NCI-H1048 (cell line): Measurements from ENCODE around the gene RASL12.
"Not testable (repeated sequence)": the region's sequence is repeated elsewhere in the genome, so short reads cannot be mapped to it uniquely, and the experiment has no call there.

Experiments
- DNase-seq: peaks from one replicate; lab custom pipeline; 2025; lab: John Stamatoyannopoulos, UW

RASL12 gene

GRCh38 chr15:65075607-65076395 is 8.0 kb upstream of the RASL12 start:
- not testable (repeated sequence) for DNase-seq

DNA sequence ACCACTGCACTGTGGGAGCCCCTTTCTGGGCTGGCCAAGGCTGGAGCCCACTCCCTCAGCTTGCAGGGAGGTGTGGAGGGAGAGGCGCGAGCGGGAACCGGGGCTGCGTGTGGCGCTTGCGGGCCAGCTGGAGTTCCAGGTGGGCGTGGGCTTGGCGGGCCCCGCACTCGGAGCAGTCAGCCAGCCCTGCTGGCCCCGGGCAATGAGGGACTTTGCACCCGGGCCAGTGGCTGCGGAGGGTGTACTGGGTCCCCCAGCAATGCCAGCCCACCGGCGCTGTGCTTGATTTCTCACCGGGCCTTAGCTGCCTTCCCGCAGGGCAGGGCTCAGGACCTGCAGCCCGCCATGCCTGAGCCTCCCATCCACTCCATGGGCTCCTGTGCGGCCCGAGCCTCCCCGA is 7.2 kb upstream of the RASL12 start:
- DNase-seq = not testable (repeated sequence)

DNA sequence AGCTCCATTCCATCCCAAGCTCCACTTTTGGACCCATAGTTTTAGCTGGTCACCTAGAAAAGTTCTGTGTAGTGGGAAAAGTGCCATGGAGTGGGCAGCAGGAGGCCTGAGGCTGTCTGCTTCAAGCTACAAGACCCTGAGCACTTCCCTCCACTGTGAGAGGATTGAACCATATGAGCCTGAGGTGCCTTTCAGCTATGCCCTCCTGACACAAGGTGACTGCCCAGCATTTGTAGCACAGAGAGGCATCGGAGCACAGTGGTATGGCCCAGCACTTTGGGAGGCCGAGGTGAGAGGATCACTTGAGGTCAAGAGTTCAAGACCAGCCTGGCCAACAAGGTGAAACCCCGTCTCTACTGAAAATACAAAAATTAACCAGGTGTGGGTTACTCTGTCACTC is 4.8 kb upstream of the RASL12 start:
- no peak for DNase-seq

DNA sequence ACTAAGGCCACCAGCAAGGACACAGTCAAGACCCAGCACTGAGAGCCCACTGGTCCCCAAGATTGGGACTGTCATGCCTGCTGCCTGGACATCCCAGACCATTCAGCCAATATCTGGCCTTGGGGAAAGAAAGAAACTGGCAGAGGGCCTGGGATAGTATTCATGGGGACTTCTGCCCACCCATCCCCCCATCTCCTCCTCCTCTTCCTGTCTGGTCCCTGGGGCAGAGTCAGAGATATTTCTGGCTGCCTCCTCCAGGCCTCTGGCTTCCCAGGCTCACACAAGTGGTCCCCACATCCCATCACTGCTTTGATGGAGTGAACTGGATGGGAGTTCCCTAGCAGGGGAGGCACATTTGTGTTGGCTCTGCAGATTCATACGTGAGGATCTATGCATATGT is 4.2 kb upstream of the RASL12 start:
- no peak for DNase-seq

- no peak for DNase-seq
Observed at GRCh38 chr15:65071381-65071811, 3.6 kb upstream of the RASL12 start.

GRCh38 chr15:65069779-65070546 is 2.2 kb upstream of the RASL12 start:
- no peak for DNase-seq

- DNase-seq = no peak
Observed at GRCh38 chr15:65069179-65069578, 1.4 kb upstream of the RASL12 start.

DNA sequence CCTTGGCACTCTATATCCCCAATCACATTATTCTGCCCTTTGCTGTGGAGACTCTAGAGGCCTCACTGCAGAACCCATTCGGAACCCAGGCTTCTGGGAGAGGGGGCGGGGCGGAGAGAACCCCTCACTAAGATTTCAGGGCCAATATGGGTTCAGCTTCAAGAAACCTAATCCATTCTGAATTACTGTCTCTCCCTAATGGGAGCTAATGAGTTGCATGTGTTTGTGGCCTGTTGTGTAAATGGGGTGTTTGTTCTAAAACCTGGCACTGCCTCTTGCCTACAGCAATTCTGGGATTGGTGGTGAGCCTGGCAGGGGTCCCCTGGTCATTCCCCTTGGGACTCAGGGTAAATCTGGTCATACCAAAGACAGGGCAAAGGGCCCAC is 605 bp upstream of the RASL12 start:
- no peak for DNase-seq

GRCh38 chr15:65067317-65067644 is 510 bp downstream of the RASL12 start:
- DNase-seq = no peak

DNA sequence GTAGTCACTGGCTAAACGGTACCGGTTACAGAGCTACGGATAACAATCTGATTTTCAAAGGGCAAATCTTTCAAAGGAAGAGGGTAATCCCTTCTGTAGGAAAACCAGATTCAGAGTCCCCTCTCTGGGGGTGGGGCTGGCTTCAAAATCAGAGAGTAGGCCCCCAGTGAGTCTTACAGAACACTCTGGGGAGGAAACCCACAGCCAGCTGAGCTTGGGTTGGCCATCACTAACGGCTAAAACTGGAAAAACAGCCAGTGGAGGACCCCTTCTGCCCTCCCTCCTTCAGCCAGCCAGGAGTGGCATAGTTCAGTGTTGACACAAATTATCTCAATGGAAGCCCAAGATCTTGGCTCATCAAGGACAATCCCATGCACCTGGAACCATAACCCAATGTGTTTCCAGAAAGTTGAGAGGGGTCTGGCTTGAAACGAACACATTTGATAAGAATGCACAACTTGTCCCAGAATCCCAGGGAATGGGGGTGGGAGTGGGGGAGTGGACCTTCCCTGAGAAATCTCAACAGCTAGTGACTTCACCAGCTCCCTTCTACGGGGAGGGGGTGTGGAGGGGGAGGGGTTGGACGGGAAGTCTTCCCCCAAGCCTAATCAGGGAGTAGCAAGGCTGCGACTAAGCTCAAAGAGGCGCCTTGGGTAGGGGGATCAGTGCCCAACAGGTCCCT is 1.0 kb downstream of the RASL12 start:
- no peak for DNase-seq

GRCh38 chr15:65066001-65066634 is 1.7 kb downstream of the RASL12 start:
- no peak for DNase-seq

DNA sequence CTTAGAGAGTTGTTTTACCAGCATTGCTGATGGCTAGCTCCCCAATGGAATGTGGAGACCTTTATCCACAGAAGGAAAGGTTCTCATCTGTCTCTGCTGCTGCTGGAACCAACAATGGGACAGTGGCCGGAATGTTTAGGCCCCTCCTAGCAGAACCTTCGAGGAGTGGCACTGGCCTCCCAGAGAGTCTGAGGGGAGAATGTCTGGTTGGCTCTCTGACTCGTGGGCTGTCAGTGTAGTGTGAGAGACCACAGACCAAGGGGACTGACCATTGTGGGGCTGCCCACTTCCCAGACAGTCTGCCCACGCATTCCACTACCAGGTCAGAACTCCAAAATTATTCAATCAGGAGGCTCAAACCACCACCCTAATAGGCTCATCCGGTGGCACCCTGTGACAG is 5.1 kb downstream of the RASL12 start:
- DNase-seq = no peak

- no peak for DNase-seq
Observed at GRCh38 chr15:65062061-65062460, 5.7 kb downstream of the RASL12 start.

DNA sequence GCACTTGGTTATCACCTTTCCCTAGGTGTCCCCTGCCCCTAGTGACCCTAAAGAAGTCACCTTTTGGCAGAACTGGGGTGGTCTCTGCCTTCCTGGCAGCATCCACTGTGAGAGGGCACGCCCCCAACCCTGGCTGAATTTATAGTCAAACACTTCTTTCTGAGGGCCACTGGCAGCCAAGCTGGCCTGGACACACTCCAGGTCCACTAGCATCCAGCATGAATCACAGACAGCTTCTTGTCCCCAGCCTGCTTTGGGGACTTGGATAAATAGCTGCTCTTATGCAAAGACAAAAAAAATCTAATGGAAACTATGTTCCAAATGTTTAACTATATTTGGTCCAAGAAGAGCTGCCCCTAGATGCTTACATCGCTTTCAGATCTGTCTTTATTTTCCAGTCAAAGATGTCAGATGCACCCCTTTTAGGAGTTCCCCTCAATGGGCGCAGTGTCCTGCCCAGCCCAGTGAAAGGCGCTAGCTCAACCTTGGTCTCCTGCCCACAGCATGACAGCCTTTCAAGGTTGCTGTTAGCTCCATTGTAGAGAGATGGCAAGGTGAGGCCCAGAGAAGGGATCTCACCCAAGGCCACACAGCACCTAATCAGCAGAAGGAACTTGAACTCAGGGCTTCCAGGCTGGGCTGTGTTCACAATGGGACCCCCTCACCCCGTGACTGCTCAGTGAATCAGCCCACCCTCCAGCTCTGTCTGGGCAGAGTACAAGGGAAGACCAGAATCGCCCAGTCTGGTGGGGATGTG is 7.0 kb downstream of the RASL12 start:
- DNase-seq = no peak

DNA sequence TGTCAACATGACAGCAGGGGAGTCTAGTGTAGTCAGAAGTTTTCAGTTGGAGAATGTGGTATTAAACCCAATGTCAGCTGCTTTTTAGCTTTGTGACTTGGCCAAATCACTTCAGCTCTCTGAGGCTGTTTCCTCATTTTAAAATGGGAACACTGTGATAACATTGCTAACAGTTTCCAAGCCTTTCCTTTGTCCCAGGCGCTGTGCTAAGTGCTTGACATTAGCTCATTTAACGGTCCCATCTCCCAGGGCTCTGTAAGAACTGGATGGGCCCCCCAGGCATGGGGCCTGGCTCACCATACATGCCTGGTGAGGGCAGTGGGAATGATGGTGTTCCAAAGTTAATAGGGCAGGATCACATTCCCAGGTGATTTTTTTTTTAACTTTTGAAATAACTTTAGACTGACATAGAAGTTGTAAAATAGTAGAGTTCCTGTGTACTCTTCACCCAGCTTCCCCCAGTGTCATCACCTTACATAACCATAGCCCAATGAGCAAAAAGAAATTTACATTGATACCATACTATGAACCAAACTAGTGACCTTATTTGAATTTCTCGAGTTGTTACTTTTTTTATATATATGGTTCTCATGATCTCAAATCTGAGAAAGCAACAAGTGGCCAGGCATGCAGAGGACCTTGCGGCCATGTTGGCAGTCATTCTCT is 7.7 kb downstream of the RASL12 start:
- no peak for DNase-seq

DNA sequence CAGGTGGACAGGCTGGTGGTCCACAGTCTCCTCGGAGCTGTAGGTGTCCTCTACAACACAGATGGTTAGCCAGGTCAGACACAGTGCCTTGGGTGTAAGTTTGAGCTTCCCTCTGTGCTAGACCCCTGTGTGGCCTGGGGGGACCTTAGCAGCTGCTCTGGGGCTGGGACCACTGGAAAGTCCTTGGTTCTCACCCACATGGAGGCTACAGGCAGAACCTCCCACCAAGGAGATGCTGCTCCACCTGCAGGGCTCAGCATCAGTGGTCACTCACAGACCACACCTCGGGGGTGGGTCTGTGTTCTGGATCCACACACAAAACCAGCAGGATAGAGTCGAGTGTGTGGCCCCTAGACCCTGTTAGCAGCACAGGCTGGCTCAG is 8.4 kb downstream of the RASL12 start:
- DNase-seq = no peak

DNA sequence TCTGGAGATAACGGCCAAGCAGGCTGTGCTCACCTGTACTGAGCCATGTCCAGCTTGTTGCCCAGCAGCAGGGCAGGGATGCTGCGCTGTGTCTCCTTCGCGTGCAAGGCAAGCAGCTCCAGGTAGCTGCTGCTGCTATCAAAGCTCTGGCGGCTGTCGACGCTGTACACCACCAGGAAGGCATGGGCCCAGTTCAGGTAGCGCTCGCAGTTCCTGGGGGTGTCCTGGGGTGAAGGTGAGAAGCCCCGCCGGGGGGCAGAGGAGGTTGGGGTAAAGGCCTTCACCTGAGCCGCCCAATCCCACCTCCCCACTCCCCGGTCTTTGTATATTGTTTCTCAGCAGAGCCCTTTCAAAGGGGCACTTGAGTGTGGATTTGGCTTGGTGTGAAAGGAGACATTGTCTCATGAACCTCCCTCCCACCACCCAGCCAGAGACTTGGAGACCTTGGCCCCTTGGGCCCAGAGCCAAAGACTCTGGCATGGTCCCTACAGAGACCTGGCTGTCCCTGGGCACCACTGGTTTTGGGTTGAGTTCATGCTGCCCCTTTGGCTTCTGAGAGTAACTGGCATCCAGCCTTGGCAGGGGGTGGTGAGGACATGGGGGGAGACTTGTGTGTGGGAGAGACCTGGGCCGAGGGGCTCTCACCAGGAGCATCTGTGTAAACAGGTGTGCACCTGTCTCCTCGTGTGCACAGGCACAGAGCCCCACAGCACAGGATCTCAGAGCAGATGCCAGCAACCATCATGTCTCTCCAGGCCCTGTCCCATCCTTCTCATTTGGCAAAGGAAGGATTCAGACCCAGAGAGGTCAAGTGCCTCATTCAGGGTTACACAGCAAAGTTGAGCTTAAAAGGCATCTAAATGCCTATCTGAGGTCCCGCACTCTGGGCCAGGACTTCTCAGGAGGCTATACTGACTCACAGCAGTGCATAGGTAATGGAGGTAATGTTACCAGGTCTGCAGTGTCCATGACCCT is 9.1 kb downstream of the RASL12 start:
- DNase-seq = no peak

- no peak for DNase-seq
Observed at GRCh38 chr15:65057549-65057940, 10.2 kb downstream of the RASL12 start.

GRCh38 chr15:65056868-65057548 is 10.8 kb downstream of the RASL12 start:
- DNase-seq = no peak

- DNase-seq = no peak
Observed at GRCh38 chr15:65056106-65056505, 11.7 kb downstream of the RASL12 start.
